Keratinocyte (primary cell): ENCODE data around the gene FSIP1. TPM values are rescaled to one million over a fixed set of nuclear protein-coding genes. Genes with fewer than 3 reads are reported as not detected.

Experiments used
- DNase-seq: peaks from one replicate; pipeline ENCODE4 v3.0.0-alpha.2; 2011; ENCODE audit warnings: low read depth, missing footprints, low spot score
- FAIRE-seq: peaks from 2 replicates; lab custom pipeline; 2011; peaks lifted over from hg19 to GRCh38; lab: Jason Lieb, UNC
- H2AFZ ChIP-seq: 2 replicates; pipeline ENCODE4 v1.6.0; 2012; ENCODE audit warnings: low read length, control low read depth, inconsistent platforms; ENCODE audit not compliant: control insufficient read depth
- H3K27ac ChIP-seq: 2 replicates; pipeline ENCODE4 v1.5.1; 2011; ENCODE audit warnings: low read length; ENCODE audit not compliant: control insufficient read depth, insufficient read depth
- H3K27me3 ChIP-seq: 3 replicates; pipeline ENCODE4 v1.6.0; 2011; ENCODE audit warnings: low read length; ENCODE audit not compliant: control insufficient read depth, insufficient read depth; ENCODE audit errors: extremely low read depth
- H3K36me3 ChIP-seq, 2 experiments: 2 replicates in 1 of 2; 3 replicates in 1 of 2; pipeline ENCODE4 v1.5.1; 2011; ENCODE audit warnings: low read length in 2 of 2, mild to moderate bottlenecking in 1 of 2; ENCODE audit not compliant: control insufficient read depth in 2 of 2, insufficient read depth in 2 of 2; ENCODE audit errors: extremely low read depth in 1 of 2
- H3K4me1 ChIP-seq: 3 replicates; pipeline ENCODE4 v1.5.1; 2011; ENCODE audit warnings: low read length; ENCODE audit not compliant: control insufficient read depth, insufficient read depth; ENCODE audit errors: extremely low read depth
- H3K4me2 ChIP-seq: 3 replicates; pipeline ENCODE4 v1.6.0; 2011; ENCODE audit warnings: low read depth, low read length; ENCODE audit not compliant: control insufficient read depth, insufficient read depth; ENCODE audit errors: extremely low read depth
- H3K4me3 ChIP-seq, 3 experiments: fragments of 200-600 bp in 1 of 3; sonication (generic) in 1 of 3; 2 replicates in 2 of 3; 3 replicates in 1 of 3; pipeline ENCODE4 v1.5.1; 2011 to 2016; ENCODE audit warnings: low read length in 3 of 3, mild to moderate bottlenecking in 3 of 3, control low read depth in 2 of 3, inconsistent platforms in 1 of 3, low read depth in 1 of 3, mixed read lengths in 1 of 3, mixed run types in 1 of 3, moderate library complexity in 1 of 3; ENCODE audit not compliant: control insufficient read depth in 2 of 3, insufficient read depth in 2 of 3; ENCODE audit errors: extremely low read depth in 1 of 3
- H3K79me2 ChIP-seq: 2 replicates; pipeline ENCODE4 v1.6.0; 2012; ENCODE audit warnings: low read length; ENCODE audit not compliant: control insufficient read depth, insufficient read depth
- H3K9ac ChIP-seq: 3 replicates; pipeline ENCODE4 v1.6.0; 2011; ENCODE audit warnings: low read length; ENCODE audit not compliant: control insufficient read depth, insufficient read depth; ENCODE audit errors: extremely low read depth
- H3K9me1 ChIP-seq: 3 replicates; pipeline ENCODE4 v1.6.0; 2011; ENCODE audit warnings: low read length; ENCODE audit not compliant: control insufficient read depth, insufficient read depth; ENCODE audit errors: extremely low read depth
- H3K9me3 ChIP-seq: 2 replicates; pipeline ENCODE4 v1.5.1; 2012; ENCODE audit warnings: low read depth, low read length; ENCODE audit not compliant: control insufficient read depth
- H4K20me1 ChIP-seq: 3 replicates; pipeline ENCODE4 v1.6.0; 2011; ENCODE audit warnings: low read length; ENCODE audit not compliant: control insufficient read depth, insufficient read depth; ENCODE audit errors: extremely low read depth
- EZH2 ChIP-seq: IDR thresholded peaks from one replicate; pipeline ENCODE4 v1.6.1; 2012; ENCODE audit warnings: inconsistent platforms, mild to moderate bottlenecking, low read length, moderate library complexity
- dilution Hi-C: fragments of 300-500 bp; cut with MboI; formaldehyde crosslinking; loops from one replicate; pipeline ENCODE4 v1.7.0; 2020; ENCODE audit warnings: low sequenced_read_pairs; ENCODE audit not compliant: extremely low pct_ligation_motif_present
- polyA plus RNA-seq, 5 experiments: library from polyadenylated mRNA; depleted of rRNA in 3 of 5; stranded (reverse) in 3 of 5; stranded (forward) in 1 of 5; unstranded in 1 of 5; fragments of >200 nt; gene quantifications; 1 replicate in 1 of 5; 2 replicates in 3 of 5; 3 replicates in 1 of 5; pipeline versions ENCODE4 v1.2.1 to v1.2.3, GENCODE V29; 2011 to 2012; ENCODE audit warnings: missing spikeins in 2 of 5, low read depth in 1 of 5, low replicate concordance in 1 of 5
- TF ChIP-seq, protein P1 (sequence below), 3 experiments: IDR thresholded peaks in 1 of 3; conservative IDR thresholded peaks in 1 of 3; optimal IDR thresholded peaks in 1 of 3; 2 replicates in 2 of 3; 3 replicates in 1 of 3; pipeline versions ENCODE3 to v1.5.1; 2011; ENCODE audit warnings: low read length in 3 of 3, mild to moderate bottlenecking in 3 of 3, moderate library complexity in 2 of 3, control low read depth in 1 of 3, inconsistent platforms in 1 of 3; ENCODE audit not compliant: insufficient read depth in 2 of 3; ENCODE audit errors: extremely low read depth in 1 of 3

The FSIP1 gene
- polyA plus RNA-seq, 1 donor (not counting 4 experiments of a cell fraction or from before 2014, with no cell fraction given) = 1.5 TPM

DNA sequence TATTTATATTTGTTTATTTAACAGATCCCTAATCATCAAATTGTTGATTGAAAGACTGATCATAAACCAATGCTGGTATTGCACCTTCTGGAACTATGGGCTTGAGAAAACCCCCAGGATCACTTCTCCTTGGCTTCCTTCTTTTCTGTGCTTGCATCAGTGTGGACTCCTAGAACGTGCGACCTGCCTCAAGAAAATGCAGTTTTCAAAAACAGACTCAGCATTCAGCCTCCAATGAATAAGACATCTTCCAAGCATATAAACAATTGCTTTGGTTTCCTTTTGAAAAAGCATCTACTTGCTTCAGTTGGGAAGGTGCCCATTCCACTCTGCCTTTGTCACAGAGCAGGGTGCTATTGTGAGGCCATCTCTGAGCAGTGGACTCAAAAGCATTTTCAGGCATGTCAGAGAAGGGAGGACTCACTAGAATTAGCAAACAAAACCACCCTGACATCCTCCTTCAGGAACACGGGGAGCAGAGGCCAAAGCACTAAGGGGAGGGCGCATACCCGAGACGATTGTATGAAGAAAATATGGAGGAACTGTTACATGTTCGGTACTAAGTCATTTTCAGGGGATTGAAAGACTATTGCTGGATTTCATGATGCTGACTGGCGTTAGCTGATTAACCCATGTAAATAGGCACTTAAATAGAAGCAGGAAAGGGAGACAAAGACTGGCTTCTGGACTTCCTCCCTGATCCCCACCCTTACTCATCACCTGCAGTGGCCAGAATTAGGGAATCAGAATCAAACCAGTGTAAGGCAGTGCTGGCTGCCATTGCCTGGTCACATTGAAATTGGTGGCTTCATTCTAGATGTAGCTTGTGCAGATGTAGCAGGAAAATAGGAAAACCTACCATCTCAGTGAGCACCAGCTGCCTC is 187.1 kb downstream of the FSIP1 start:
- Histone ChIP-seq H3K36me3 (peaks cover 23 to 40% of the 10 kb centered on the region in 2 experiments), H3K27ac (no peak overlapping the region), H2AFZ (no peak overlapping the region), H3K9ac (no peak overlapping the region), H4K20me1 (peaks cover 41% of the 10 kb centered on the region), H3K9me1 (no peaks in the 10 kb centered on the region), H3K79me2 (no peaks in the 10 kb centered on the region), H3K27me3 (no peaks in the 10 kb centered on the region), H3K4me2 (no peak overlapping the region), H3K4me1 (no peaks in the 10 kb centered on the region), H3K4me3 (no peak overlapping the region), H3K9me3 (no peaks in the 10 kb centered on the region)
- TF ChIP-seq, protein P1, sequence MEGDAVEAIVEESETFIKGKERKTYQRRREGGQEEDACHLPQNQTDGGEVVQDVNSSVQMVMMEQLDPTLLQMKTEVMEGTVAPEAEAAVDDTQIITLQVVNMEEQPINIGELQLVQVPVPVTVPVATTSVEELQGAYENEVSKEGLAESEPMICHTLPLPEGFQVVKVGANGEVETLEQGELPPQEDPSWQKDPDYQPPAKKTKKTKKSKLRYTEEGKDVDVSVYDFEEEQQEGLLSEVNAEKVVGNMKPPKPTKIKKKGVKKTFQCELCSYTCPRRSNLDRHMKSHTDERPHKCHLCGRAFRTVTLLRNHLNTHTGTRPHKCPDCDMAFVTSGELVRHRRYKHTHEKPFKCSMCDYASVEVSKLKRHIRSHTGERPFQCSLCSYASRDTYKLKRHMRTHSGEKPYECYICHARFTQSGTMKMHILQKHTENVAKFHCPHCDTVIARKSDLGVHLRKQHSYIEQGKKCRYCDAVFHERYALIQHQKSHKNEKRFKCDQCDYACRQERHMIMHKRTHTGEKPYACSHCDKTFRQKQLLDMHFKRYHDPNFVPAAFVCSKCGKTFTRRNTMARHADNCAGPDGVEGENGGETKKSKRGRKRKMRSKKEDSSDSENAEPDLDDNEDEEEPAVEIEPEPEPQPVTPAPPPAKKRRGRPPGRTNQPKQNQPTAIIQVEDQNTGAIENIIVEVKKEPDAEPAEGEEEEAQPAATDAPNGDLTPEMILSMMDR (optimal IDR thresholded peaks at IDR 0.05 in 1 of 3, IDR thresholded peaks at IDR 0.05 in 1 of 3, conservative IDR thresholded peaks at IDR 0.05 in 1 of 3; ENCODE audit: extremely low read depth in 1 of 3, insufficient read depth in 2 of 3, low read length in 3 of 3) = no peak
- no peak for TF ChIP-seq EZH2
- FAIRE-seq (peak; percentile 79), DNase-seq (peak; percentile 54)
- dilution Hi-C loops = no loop called here

DNA sequence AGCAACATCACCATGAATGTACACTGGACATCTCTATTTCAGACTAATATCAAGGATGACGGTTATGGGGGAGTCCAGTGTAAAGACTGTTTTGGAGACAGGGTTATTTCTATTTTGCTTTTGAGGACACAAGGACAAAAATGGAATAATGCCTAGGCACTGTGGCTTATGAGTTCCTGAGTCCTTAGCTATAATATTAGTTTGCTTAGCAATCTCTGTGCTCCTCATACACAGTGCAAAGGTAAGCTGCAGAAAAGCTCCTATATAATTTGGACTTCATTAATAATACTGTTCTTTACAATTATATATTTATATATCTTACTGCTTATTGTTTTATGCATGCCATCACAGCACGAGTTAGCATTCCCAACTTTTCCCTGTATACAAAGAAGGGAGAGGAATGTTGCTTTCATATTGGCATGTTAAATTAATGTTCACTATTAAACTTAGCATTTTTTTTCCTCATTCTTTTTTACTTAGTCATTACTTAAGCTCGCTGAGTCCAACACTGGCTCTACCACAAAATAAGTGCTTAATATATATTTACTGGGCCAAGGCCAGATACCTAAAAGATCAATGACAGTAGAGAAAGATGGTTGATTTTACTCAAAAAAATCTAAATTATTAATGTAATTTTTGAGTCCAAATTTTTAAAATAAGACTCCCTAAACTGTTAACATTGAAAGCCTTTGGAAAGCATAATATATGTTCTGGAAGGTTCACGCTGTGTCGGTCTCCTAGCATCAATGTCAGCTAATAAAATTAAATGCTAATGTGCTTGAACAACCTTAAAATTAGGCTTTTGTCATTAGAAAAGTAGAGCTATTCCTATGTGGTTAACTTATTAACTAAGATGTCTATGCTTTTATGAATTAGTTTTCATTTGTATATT is 187.9 kb downstream of the FSIP1 start:
- no peak overlapping the region for H3K4me3 ChIP-seq
- peak; percentile 28 for DNase-seq
- no peaks in the 10 kb centered on the region for H3K27me3 ChIP-seq
- no peak overlapping the region for H3K9ac ChIP-seq
- no peaks in the 10 kb centered on the region for H3K79me2 ChIP-seq
- peaks cover 24 to 44% of the 10 kb centered on the region in 2 experiments for H3K36me3 ChIP-seq
- dilution Hi-C loops = no loop called here
- no peaks in the 10 kb centered on the region for H3K9me1 ChIP-seq
- no peak overlapping the region for H2AFZ ChIP-seq
- TF ChIP-seq, protein P1 (optimal IDR thresholded peaks at IDR 0.05 in 1 of 3, IDR thresholded peaks at IDR 0.05 in 1 of 3, conservative IDR thresholded peaks at IDR 0.05 in 1 of 3; ENCODE audit: extremely low read depth in 1 of 3, insufficient read depth in 2 of 3, low read length in 3 of 3) = no peak
- TF ChIP-seq EZH2 = no peak
- H3K4me2 ChIP-seq = no peak overlapping the region
- H3K9me3 ChIP-seq = no peaks in the 10 kb centered on the region
- no peak for FAIRE-seq
- H3K4me1 ChIP-seq = no peaks in the 10 kb centered on the region
- peaks cover 44% of the 10 kb centered on the region for H4K20me1 ChIP-seq
- H3K27ac ChIP-seq = no peak overlapping the region
